NB4 (cell line): Measurements from ENCODE around the gene PALM3.

Experiments
- CTCF ChIP-seq: IDR thresholded peaks from one replicate; pipeline ENCODE4 v1.5.1; 2012; ENCODE audit warnings: low read depth, low read length
- MYC ChIP-seq: IDR thresholded peaks from 2 replicates; pipeline ENCODE4 v1.6.1; 2011; ENCODE audit warnings: low read depth, low read length
- POLR2A ChIP-seq: IDR thresholded peaks from 2 replicates; pipeline ENCODE4 v1.6.1; 2011; ENCODE audit warnings: mild to moderate bottlenecking; ENCODE audit not compliant: insufficient read length; ENCODE audit errors: extremely low read depth

GRCh38 chr19:14006766-14007562 is 54.9 kb downstream of the PALM3 start:
- TF ChIP-seq CTCF, result no peak
- peak; percentile 74 for TF ChIP-seq MYC
- peak; percentile 69 for TF ChIP-seq POLR2A
